NCI-H1092 (cell line): Measurements from ENCODE around the gene PIGQ.
A peak's percentile ranks its signal among the peaks of the same experiment; 100 is the strongest.

Source experiments
- DNase-seq: peaks from one replicate; lab custom pipeline; 2025; lab: John Stamatoyannopoulos, UW

PIGQ gene

GRCh38 chr16:606656-607307 is 37.0 kb downstream of the PIGQ start:
- no peak for DNase-seq

DNA sequence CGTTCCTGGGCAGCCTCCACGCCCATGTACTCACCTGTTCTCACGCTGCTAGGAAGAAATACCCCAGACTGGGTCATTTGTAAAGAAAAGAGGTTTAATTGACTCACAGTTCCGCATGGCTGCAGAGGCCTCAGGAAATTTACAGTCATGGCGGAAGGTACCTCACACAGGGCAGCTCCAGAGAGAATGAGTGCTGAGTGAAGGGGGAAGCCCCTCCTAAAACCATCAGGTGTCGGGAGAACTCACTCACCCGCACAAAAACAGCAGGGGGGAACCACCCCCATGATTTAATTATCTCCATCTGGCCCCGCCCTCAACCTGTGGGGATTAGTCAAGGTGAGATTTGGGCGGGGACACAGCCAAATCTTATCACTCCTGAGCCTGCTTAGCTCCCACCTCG is 38.3 kb downstream of the PIGQ start:
- no peak for DNase-seq

GRCh38 chr16:609316-609715 is 39.5 kb downstream of the PIGQ start:
- DNase-seq: no peak

GRCh38 chr16:609984-610383 is 40.2 kb downstream of the PIGQ start:
- DNase-seq: no peak

GRCh38 chr16:610513-611381 is 41.0 kb downstream of the PIGQ start:
- DNase-seq: no peak

- DNase-seq: no peak
Measured at GRCh38 chr16:615122-615521, 45.4 kb downstream of the PIGQ start.

DNA sequence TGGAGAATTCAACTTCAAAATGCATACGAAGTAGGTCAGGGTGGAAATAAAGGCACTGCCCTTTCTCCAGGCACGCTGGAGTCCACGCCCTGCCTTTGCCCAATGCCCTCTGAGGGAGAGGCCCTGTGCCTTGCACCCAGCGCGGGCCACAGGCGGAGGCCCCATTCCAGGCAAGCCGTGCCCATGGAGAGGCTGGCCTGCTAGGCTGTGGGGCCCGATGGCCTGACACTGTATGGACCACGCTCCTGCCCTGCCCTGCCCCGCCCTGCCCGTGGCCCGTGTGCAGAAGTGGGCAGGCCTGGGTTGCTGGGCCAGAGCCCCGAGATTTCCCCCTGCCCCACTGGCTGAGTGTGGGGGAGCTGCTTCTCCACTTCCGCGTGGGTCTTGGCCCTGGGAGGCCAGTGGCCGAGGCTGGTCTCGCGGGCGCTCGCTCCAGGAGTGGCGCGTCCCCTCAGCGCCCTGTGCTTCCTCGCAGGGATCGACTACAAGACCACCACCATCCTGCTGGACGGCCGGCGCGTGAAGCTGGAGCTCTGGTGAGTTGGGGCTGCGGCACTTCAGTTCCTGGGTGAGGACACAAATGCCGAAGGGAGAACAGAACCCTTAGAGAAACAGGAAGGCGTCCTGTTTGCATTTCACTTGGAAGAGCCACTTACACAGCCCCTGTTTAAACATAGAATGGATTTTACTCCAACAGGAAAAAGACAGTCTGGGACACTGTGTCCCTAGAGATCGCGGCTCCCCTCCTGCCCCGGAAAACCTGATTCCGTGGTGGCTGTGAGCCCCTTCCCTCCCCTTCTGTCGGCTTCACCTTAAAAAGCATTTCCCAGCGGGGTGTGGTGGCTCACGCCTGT is 47.2 kb downstream of the PIGQ start:
- DNase-seq: no peak

- no peak for DNase-seq
Measured at GRCh38 chr16:617855-618254, 48.1 kb downstream of the PIGQ start.

- DNase-seq: no peak
Measured at GRCh38 chr16:619476-620100, 49.8 kb downstream of the PIGQ start.

- no peak for DNase-seq
Measured at GRCh38 chr16:620700-621525, 51.1 kb downstream of the PIGQ start.

GRCh38 chr16:621526-622105 is 51.8 kb downstream of the PIGQ start:
- DNase-seq: peak; percentile 40

- DNase-seq: no peak
Measured at GRCh38 chr16:622920-623280, 53.1 kb downstream of the PIGQ start.

DNA sequence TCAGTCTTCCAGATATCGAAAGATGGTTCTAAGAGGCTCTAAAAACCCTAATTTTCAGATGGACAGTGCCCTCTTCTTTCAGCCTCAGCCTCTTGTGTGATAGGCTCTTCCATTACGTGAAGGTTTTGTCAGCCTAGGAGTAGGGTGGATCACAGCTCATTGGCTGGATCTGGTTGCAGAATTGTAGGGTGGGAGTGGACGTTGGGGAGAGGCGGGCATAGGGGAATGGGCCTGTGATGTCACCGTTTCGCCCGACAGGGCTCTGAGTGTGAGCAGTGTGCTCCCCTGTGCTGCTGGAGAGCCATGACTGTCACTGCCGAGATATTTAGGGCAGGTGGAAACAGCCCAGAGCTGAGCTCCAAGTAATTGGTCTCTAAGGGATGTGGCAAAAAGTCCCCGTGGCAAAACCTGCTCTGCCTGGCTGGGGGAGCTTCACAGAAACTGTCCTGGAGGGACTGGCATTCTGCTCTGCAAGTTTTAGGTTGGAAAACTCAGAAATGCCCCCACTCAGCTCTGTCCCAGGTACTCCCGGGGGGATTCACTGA is 54.8 kb downstream of the PIGQ start:
- no peak for DNase-seq

DNA sequence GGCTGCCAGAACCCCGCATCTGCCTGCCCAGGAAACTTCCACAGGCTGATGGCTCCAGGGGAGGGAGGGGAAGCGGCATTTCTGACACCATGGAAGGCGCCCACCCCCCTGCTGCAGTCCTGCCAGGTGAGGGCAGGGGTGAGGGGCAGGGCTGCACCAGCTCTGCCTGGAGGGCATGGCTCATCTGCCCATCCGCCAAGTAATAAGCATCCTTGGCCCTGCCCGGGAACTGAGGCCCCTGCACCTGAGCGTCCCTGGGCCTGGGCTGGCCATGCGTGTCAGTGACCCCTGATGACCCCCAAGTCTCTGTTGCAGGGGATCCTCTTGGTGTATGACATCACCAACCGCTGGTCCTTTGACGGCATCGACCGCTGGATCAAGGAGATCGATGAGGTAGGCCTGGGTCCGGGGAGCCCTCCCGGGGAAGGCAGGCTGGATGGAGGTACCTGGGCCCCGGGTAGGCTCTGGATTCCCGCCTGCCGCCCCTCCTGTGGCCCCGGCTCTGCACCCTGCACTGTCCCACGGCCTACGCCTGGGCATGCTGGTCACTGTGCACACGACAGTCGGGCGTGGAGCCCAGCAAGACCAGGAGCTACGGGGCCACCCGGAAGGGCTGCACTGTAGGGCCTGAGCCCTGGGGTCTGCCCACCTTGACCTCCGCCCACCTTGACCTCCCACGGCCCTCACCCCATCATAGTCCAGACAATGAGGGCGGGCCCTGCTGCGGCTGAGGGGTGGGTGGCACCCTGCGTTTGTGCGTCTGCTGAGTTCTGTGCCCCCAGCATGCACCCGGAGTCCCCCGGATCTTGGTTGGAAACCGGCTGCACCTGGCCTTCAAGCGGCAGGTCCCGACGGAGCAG is 55.6 kb downstream of the PIGQ start:
- DNase-seq: no peak

DNA sequence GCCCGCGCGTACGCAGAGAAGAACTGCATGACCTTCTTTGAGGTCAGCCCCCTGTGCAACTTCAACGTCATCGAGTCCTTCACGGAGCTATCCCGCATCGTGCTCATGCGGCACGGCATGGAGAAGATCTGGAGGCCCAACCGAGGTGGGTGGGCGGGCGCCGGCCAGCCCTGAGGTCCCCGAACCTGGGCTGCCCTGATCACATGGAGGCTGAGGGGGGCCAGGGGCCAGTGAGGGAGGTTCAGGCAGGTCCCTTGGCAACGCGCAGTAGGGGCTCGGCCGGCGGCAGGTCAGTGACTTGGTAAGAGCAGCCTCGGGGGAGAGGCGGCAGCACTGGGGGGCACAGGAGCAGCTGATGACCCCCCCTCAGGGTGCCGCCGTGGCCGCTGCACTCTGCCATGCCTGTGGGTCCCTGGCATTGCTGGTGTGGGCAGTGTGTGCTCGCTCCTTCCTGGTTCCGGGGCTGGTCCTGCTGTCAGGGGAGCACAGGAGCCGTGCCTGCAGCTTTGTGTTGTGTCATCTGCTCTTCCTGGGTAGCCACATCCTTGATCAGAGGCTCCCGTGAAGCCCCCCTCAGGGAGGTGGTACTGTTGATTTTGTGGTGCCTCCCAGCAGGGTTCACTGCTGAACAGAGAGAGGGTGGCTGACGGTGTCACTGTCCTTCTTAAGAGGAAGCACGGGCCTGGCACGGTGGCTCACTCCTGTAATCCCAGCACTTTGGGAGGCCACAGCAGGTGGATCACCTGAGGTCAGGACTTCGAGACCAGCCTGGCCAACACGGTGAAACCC is 56.4 kb downstream of the PIGQ start:
- no peak for DNase-seq

- DNase-seq: no peak
Measured at GRCh38 chr16:626787-627453, 57.2 kb downstream of the PIGQ start.

- no peak for DNase-seq
Measured at GRCh38 chr16:627454-628239, 57.9 kb downstream of the PIGQ start.
